Measurements from ENCODE around the gene SYT1. TPM values are rescaled to one million over a fixed set of nuclear protein-coding genes. Genes with fewer than 3 reads are reported as not detected.

SYT1 gene
- total and polyA plus RNA-seq, 2 of the 8 experiments (the other 6 are each of a cell fraction or from before 2014, with no cell fraction given) = 11.0 to 34.6 TPM

GRCh38 chr12:79414252-79414651, 549.7 kb downstream of the SYT1 start:
- no peak overlapping the region for H3K4me3 ChIP-seq (ENCODE audit: extremely low read depth in 1 of 4, insufficient read depth in 2 of 4, low read depth in 3 of 4, low read length in 4 of 4)
- H4K91ac ChIP-seq (replicated peaks; ENCODE audit: insufficient read length, low read length) = no peak overlapping the region
- H2BK15ac ChIP-seq (ENCODE audit: low read length) = 0 out of 2 replicates have a peak overlapping the region, but pooled peaks have one; percentile 25
- H3K4me1 ChIP-seq (replicated peaks in 1 of 4; ENCODE audit: control insufficient read depth in 3 of 4, insufficient read depth in 4 of 4, low read length in 3 of 4) = peaks cover 0 to 8% (median 8%) of the 10 kb centered on the region in 4 experiments; a peak in 4 of 7 replicates
- H3K27me3 ChIP-seq (replicated peaks in 1 of 4; ENCODE audit: control insufficient read depth in 3 of 4, extremely low read depth in 1 of 4, insufficient read depth in 3 of 4, low read length in 3 of 4) = no peaks in the 10 kb centered on the region
- no peaks in the 10 kb centered on the region for H3K79me2 ChIP-seq (ENCODE audit: control insufficient read depth in 1 of 2, insufficient read depth in 2 of 2, low read length in 2 of 2)
- H2BK120ac ChIP-seq (replicated peaks; ENCODE audit: low read depth, low read length) = no peak overlapping the region
- no peak overlapping the region; the same call in 1 of the 2 replicates for H2BK12ac ChIP-seq (ENCODE audit: low read depth, low read length)
- no peak overlapping the region for H3K9ac ChIP-seq (replicated peaks in 1 of 4; ENCODE audit: extremely low read depth in 1 of 4, low read depth in 3 of 4, low read length in 3 of 4)
- H3K36me3 ChIP-seq (ENCODE audit: control insufficient read depth in 2 of 4, insufficient read depth in 4 of 4, low read length in 3 of 4) = no peaks in the 10 kb centered on the region
- H2BK5ac ChIP-seq (ENCODE audit: low read depth, low read length) = no peak overlapping the region
- CTCF ChIA-PET (ENCODE audit: partially characterized antibody) = interaction anchor here (0.7 to 1.7 kb wide), 2 partner anchors 133 to 1015 kb away, joined by 3 to 4 read pairs; no protein-coding TSS in a partner anchor
- no peak overlapping the region for H3K4ac ChIP-seq (replicated peaks; ENCODE audit: insufficient read length, low read depth, low read length)
- no peak overlapping the region for H2AFZ ChIP-seq (ENCODE audit: low read length)
- H4K5ac ChIP-seq (ENCODE audit: insufficient read length, low read depth, low read length) = no peak overlapping the region
- no peaks in the 10 kb centered on the region for H3K9me3 ChIP-seq (ENCODE audit: insufficient read depth in 2 of 2, low read depth in 1 of 2, low read length in 1 of 2)
- H3K79me1 ChIP-seq (ENCODE audit: low read depth, low read length) = no peaks in the 10 kb centered on the region
- DNase-seq (ENCODE audit: low read depth in 1 of 2, low spot score in 2 of 2) (no peak), FAIRE-seq (no peak)
- H2AK5ac ChIP-seq (ENCODE audit: low read depth, low read length) = no peak overlapping the region
- H3K18ac ChIP-seq (ENCODE audit: extremely low read depth, low read length) = 0 out of 2 replicates have a peak overlapping the region, but pooled peaks have one; percentile 29
- POLR2A ChIA-PET (ENCODE audit: partially characterized antibody) = interaction anchor here (1.4 kb wide), 1 partner anchor 14 kb away, joined by 4 read pairs; no protein-coding TSS in a partner anchor
- H2BK20ac ChIP-seq (ENCODE audit: low read length) = no peak overlapping the region
- 94% methylated on average over 2 of the region's 2 CpGs; no CpG with 5 or more reads in 1 of the 2 experiments for WGBS, 2 experiments (ENCODE audit: extremely low coverage in 1 of 2, insufficient coverage in 1 of 2, insufficient read length in 1 of 2, insufficient replicate concordance in 2 of 2, low coverage in 1 of 2, low lambda C conversion rate in 2 of 2, missing lambda C conversion rate in 1 of 2)
- H4K20me1 ChIP-seq (replicated peaks in 1 of 2; ENCODE audit: control insufficient read depth in 1 of 2, insufficient read depth in 2 of 2, low read length in 2 of 2) = no peaks in the 10 kb centered on the region
- no peak overlapping the region for H3K27ac ChIP-seq (ENCODE audit: low read depth, low read length)
- H3K56ac ChIP-seq (replicated peaks; ENCODE audit: insufficient read length, low read depth, low read length) = no peak overlapping the region
- H3K4me2 ChIP-seq (ENCODE audit: insufficient read depth in 1 of 2, low read depth in 2 of 2, low read length in 2 of 2) = no peak overlapping the region
- TF ChIP-seq CREB1 (IDR thresholded peaks at IDR 0.05) (no peak), BACH1 (IDR thresholded peaks at IDR 0.05; ENCODE audit: low read length) (no peak), KDM1A (IDR thresholded peaks at IDR 0.05; ENCODE audit: borderline replicate concordance, low read length) (no peak), ZNF274 (IDR thresholded peaks at IDR 0.05; ENCODE audit: borderline replicate concordance, extremely low read depth, low read length) (no peak), KDM5A (IDR thresholded peaks at IDR 0.05; ENCODE audit: low read length) (no peak), KDM4A (IDR thresholded peaks at IDR 0.05; ENCODE audit: low read depth, low read length, severe bottlenecking) (no peak), TAF7 (optimal IDR thresholded peaks at IDR 0.05; ENCODE audit: borderline replicate concordance, low read depth, low read length) (no peak), SAP30 (IDR thresholded peaks at IDR 0.05; ENCODE audit: insufficient read depth, insufficient replicate concordance, low read length) (no peak), RFX5 (IDR thresholded peaks at IDR 0.05; ENCODE audit: borderline replicate concordance, low read depth, low read length) (no peak), HDAC2 (IDR thresholded peaks at IDR 0.05; ENCODE audit: borderline replicate concordance in 1 of 2, low read depth in 2 of 2, low read length in 2 of 2) (no peak)
- H3K14ac ChIP-seq (ENCODE audit: insufficient read length) = no peak overlapping the region
- no peak overlapping the region for H4K8ac ChIP-seq (ENCODE audit: extremely low read depth, insufficient read depth, low read length)
- H3K23ac ChIP-seq (ENCODE audit: insufficient read length) = no peak overlapping the region
- H3K23me2 ChIP-seq (ENCODE audit: low read depth, low read length) = no peaks in the 10 kb centered on the region

Measured in H1 (cell line).